ENCODE results near the gene PRPF4.

GRCh38 chr9:113316030-113316429 lies 40.6 kb downstream of the PRPF4 start:
- TF ChIP-seq EHMT2 (IDR thresholded peaks at IDR 0.05; ENCODE audit: low read depth) (no peak), CTCF (IDR thresholded peaks at IDR 0.05) (no peak), JUNB (IDR thresholded peaks at IDR 0.05) (no peak), CEBPB (IDR thresholded peaks at IDR 0.05) (no peak), TP53 (CRISPR knock-in tag; IDR thresholded peaks at IDR 0.05) (no peak)
